ENCODE measurements around the gene NUCKS1.

NUCKS1 gene

DNA sequence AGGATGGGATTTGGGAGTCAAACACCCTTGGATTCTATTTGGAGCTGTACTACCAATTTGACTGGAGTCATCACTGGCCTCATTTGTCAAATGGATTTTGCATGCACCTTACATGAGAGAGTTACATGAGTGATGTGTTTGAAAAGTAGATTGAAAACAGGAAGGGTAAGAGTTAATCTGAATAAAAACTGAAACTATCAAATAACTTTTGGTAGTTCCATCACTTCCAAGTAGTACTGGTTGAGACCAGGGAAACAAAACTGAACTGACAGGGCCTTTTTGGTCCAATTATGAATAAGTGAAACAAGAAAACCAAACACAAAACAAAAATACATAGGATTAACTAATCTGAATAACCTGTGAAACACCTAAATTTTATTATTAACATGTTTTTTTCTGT lies 30.2 kb downstream of the NUCKS1 start:
- no peak for DNase-seq (ENCODE audit: low read depth)
- TF ChIP-seq, protein P1, sequence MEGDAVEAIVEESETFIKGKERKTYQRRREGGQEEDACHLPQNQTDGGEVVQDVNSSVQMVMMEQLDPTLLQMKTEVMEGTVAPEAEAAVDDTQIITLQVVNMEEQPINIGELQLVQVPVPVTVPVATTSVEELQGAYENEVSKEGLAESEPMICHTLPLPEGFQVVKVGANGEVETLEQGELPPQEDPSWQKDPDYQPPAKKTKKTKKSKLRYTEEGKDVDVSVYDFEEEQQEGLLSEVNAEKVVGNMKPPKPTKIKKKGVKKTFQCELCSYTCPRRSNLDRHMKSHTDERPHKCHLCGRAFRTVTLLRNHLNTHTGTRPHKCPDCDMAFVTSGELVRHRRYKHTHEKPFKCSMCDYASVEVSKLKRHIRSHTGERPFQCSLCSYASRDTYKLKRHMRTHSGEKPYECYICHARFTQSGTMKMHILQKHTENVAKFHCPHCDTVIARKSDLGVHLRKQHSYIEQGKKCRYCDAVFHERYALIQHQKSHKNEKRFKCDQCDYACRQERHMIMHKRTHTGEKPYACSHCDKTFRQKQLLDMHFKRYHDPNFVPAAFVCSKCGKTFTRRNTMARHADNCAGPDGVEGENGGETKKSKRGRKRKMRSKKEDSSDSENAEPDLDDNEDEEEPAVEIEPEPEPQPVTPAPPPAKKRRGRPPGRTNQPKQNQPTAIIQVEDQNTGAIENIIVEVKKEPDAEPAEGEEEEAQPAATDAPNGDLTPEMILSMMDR (IDR thresholded peaks at IDR 0.05; ENCODE audit: control insufficient read depth, insufficient read depth, low read depth, low read length, missing control alignments) = no peak
- no peak overlapping the region for H3K4me3 ChIP-seq (ENCODE audit: control insufficient read depth, low read depth, low read length)

DNA sequence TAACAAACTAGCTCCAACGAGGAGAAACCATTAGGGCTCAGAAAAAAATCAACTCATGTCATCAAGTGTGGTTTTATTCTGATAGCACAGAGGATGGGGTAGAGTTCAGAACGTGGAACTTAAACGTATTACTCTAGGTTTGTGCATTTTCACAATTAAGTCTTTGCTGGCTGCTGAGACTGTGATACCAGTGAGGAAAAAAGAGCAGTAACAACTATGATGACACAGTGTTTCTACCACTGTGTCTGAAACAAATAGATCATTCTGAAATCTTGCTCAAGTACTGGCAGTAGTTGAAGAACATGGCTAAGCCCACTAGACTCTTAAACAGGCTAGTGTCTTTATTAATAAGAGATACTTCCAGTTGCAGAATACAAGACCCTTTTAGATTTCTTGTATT lies 31.0 kb downstream of the NUCKS1 start:
- no peak overlapping the region for H3K4me3 ChIP-seq (ENCODE audit: control insufficient read depth, low read depth, low read length)
- TF ChIP-seq, protein P1 (IDR thresholded peaks at IDR 0.05; ENCODE audit: control insufficient read depth, insufficient read depth, low read depth, low read length, missing control alignments) = no peak
- no peak for DNase-seq (ENCODE audit: low read depth)

DNA sequence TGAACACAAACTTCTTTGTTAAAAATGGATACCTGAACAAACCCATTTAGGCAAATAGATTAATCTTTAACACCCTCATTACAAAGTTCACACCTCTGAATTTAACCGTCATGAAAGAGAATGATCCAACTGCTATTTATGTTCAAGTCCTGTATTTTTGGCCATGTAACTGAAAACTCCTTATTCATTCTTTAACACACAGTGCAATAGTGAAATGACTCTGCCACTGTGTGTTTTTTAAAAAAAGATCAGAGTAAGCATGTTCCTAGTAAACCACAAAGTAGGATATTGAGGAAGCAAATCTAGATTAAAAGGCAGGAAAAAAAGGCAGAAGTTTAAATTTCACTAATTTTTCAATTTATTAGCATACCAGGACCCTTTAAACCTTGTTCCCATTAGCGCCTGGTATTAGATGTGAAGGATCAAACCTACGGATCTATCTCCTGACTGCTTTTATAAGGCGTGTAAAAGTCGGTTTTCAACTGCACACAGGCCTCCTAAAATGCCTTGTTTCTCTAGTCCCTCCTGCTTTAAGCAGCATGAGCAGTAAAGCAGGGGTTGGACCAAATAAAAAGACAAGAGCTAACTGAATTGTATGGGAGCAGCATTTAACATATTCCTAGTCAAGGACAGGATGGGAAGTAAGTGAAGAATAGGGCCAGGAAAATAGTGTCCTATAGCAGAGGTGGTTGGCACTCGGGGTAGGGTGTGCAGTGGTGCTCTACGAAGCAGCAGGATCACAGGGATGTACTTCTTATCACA lies 33.4 kb downstream of the NUCKS1 start:
- DNase-seq (ENCODE audit: low read depth) = no peak
- H3K4me3 ChIP-seq (ENCODE audit: control insufficient read depth, low read depth, low read length) = no peak overlapping the region
- TF ChIP-seq, protein P1 (IDR thresholded peaks at IDR 0.05; ENCODE audit: control insufficient read depth, insufficient read depth, low read depth, low read length, missing control alignments) = no peak

DNA sequence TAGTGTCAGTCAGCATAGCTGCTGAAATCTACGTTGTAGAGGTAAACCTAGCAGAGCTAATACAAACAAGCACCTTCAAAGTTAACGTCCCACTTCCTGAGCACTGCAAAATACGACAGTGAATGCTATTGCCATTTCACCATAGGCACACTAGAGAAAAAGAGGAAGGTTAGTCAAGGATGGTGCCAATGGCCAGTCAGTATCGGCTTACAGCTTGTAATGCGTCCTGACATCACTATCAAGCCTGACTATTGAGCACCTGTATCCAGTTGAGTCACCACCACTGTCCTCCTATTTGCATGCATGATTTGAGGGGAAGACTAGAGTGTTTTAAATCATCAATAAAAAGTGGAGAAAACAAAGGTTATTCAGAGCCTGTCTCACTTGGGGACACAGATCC lies 34.4 kb downstream of the NUCKS1 start:
- H3K4me3 ChIP-seq (ENCODE audit: control insufficient read depth, low read depth, low read length) = no peak overlapping the region
- TF ChIP-seq, protein P1 (IDR thresholded peaks at IDR 0.05; ENCODE audit: control insufficient read depth, insufficient read depth, low read depth, low read length, missing control alignments) = no peak
- no peak for DNase-seq (ENCODE audit: low read depth)

DNA sequence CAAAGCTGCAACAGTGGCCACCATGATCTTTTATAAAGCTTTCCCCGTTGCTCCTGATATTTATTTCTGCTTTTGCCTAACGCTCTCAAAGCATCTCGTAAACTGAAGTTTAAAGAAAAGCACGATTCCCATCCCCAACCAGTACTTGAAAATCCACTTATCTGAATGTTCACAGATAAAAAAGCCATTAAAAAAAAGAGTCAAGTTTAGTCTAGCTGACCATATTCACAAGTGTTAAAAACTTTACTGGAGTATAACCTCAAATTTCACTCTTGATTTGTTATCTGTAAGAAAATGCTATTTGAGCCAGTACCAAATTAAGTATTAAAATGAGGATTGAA lies 35.1 kb downstream of the NUCKS1 start:
- TF ChIP-seq, protein P1 (IDR thresholded peaks at IDR 0.05; ENCODE audit: control insufficient read depth, insufficient read depth, low read depth, low read length, missing control alignments) = no peak
- H3K4me3 ChIP-seq (ENCODE audit: control insufficient read depth, low read depth, low read length) = no peak overlapping the region

DNA sequence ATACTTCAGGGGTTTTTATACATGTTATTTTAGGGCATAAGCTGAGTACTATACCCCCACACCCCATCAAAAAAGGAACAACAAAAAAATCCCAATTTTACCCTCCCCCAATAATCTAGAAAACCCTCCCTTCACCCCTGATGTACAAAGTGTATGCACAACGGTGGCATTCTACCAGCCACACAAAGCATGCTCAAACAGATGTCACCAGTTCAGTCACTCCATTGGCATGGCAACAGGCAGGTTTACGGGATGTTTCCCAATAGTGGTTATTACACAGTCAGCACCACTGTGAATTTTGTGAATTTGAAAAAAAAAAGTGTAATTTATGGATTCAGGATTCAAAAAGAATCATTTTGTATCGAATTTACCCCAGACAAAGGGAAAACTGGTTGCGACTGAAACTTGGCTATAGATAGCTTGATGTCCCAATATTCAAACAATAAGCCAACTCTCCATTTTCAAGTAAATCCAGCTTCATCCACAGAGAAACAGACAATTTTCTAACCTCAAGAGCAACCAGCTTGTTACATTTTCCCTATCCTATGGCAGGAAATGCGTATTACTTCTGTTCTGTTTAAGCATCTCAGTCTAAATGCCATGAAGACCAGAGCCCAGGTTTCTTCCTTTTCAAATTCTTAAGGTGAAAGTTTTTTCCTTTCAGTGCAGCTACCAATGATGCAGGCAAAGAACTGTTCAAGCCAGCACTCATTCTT lies 35.6 kb downstream of the NUCKS1 start:
- peak; percentile 32 for DNase-seq (ENCODE audit: low read depth)
- H3K4me3 ChIP-seq (ENCODE audit: control insufficient read depth, low read depth, low read length) = no peak overlapping the region
- TF ChIP-seq, protein P1 (IDR thresholded peaks at IDR 0.05; ENCODE audit: control insufficient read depth, insufficient read depth, low read depth, low read length, missing control alignments) = no peak

More for the DNA sequence above, 35.1 kb downstream of the NUCKS1 start:
- no peak for DNase-seq (ENCODE audit: low read depth)
